ENCODE measurements around the gene CSRNP3.
A peak's percentile ranks its signal among the peaks of the same experiment; 100 is the strongest.

Gene CSRNP3

GRCh38 chr2:165692906-165693305, 223.4 kb downstream of the CSRNP3 start:
- DNase-seq: no peak

GRCh38 chr2:165693838-165694237, 224.3 kb downstream of the CSRNP3 start:
- DNase-seq: no peak

- no peak for DNase-seq
These were observed 228.4 kb downstream of the CSRNP3 start for GRCh38 chr2:165697748-165698443.

- DNase-seq: peak; percentile 16
These were observed 229.0 kb downstream of the CSRNP3 start for GRCh38 chr2:165698444-165698884.

- no peak for DNase-seq
These were observed 230.4 kb downstream of the CSRNP3 start for GRCh38 chr2:165699946-165700345.

- no peak for DNase-seq
These were observed 231.0 kb downstream of the CSRNP3 start for GRCh38 chr2:165700531-165700930.

- no peak for DNase-seq
These were observed 231.6 kb downstream of the CSRNP3 start for GRCh38 chr2:165701147-165701546.

GRCh38 chr2:165706960-165707487, 237.5 kb downstream of the CSRNP3 start:
- DNase-seq: no peak

- DNase-seq: no peak
These were observed 246.6 kb downstream of the CSRNP3 start for GRCh38 chr2:165716091-165716490.

- peak; percentile 17 for DNase-seq
These were observed 249.2 kb downstream of the CSRNP3 start for GRCh38 chr2:165718610-165719210.

- DNase-seq: no peak
These were observed 251.0 kb downstream of the CSRNP3 start for GRCh38 chr2:165720511-165720910.

GRCh38 chr2:165725421-165725820, 255.9 kb downstream of the CSRNP3 start:
- no peak for DNase-seq

Data from NCI-H1092 (cell line).